HL-60 (cell line): ENCODE data around the gene TASP1.

Source experiments
- DNase-seq, 2 experiments: peaks; one replicate each; pipeline ENCODE4 v3.0.0-alpha.2; 2010 to 2020; ENCODE audit warnings: low read depth in 1 of 2, low spot score in 1 of 2
- H3K27ac ChIP-seq: fragments of 250-450 bp; sonication (Bioruptor Pico); replicated peaks from 2 replicates; pipeline ENCODE4 v1.5.1; 2020; ENCODE audit warnings: mild to moderate bottlenecking, moderate library complexity
- H3K27me3 ChIP-seq: fragments of 250-450 bp; sonication (Bioruptor Pico); 2 replicates; pipeline ENCODE4 v1.5.1; 2021; ENCODE audit warnings: mild to moderate bottlenecking, moderate library complexity; ENCODE audit not compliant: insufficient read depth, poor library complexity, severe bottlenecking
- H3K4me3 ChIP-seq: replicated peaks from 2 replicates; pipeline ENCODE4 v1.5.1; 2011; ENCODE audit warnings: mild to moderate bottlenecking, control low read depth, low read length; ENCODE audit not compliant: insufficient read depth
- CTCF ChIP-seq: IDR thresholded peaks from one replicate; pipeline ENCODE4 v1.5.1; 2011; ENCODE audit warnings: low read length, control low read depth, inconsistent platforms; ENCODE audit not compliant: insufficient read depth
- GABPA ChIP-seq: IDR thresholded peaks from 2 replicates; pipeline ENCODE4 v1.6.1; 2012; ENCODE audit warnings: low read depth
- POLR2AphosphoS5 ChIP-seq: IDR thresholded peaks from 2 replicates; pipeline ENCODE4 v1.6.1; 2012; ENCODE audit warnings: low read depth
- REST ChIP-seq: IDR thresholded peaks from 2 replicates; pipeline ENCODE4 v1.6.1; 2012; ENCODE audit warnings: low read depth; ENCODE audit not compliant: insufficient replicate concordance
- SPI1 ChIP-seq: IDR thresholded peaks from 2 replicates; pipeline ENCODE4 v1.6.1; 2012; ENCODE audit warnings: low read depth, mild to moderate bottlenecking, borderline replicate concordance

TASP1 gene

GRCh38 chr20:13613917-13614316 is 24.8 kb downstream of the TASP1 start:
- Histone ChIP-seq H3K27me3 (no peaks in the 10 kb centered on the region), H3K4me3 (no peak overlapping the region), H3K27ac (no peak overlapping the region)
- TF ChIP-seq CTCF: no peak
- no peak for TF ChIP-seq REST
- no peak for TF ChIP-seq GABPA
- TF ChIP-seq POLR2AphosphoS5: no peak
- no peak for TF ChIP-seq SPI1
- DNase-seq: no peak

GRCh38 chr20:13611611-13612125 is 27.1 kb downstream of the TASP1 start:
- Histone ChIP-seq H3K4me3 (no peak overlapping the region), H3K27ac (no peak overlapping the region), H3K27me3 (no peaks in the 10 kb centered on the region)
- TF ChIP-seq POLR2AphosphoS5 (no peak), REST (no peak), SPI1 (no peak), GABPA (no peak), CTCF (no peak)
- no peak for DNase-seq

- TF ChIP-seq REST: no peak
- TF ChIP-seq CTCF: no peak
- TF ChIP-seq GABPA: no peak
- no peak for TF ChIP-seq POLR2AphosphoS5
- no peak for TF ChIP-seq SPI1
- DNase-seq: peak in 1 of 2 experiments; percentile 2
Observed at GRCh38 chr20:13610184-13610583, 28.5 kb downstream of the TASP1 start.

More at GRCh38 chr20:13610184-13610583, 28.5 kb downstream of the TASP1 start:
- Histone ChIP-seq H3K27ac (no peak overlapping the region), H3K27me3 (no peaks in the 10 kb centered on the region), H3K4me3 (no peak overlapping the region)
